AG08396 (cell line): ENCODE results near the gene CELF2.

ENCODE experiments used
- DNase-seq: peaks from one replicate; pipeline ENCODE4 v3.0.0; 2012; ENCODE audit warnings: low spot score, mixed read lengths

The CELF2 gene

DNA sequence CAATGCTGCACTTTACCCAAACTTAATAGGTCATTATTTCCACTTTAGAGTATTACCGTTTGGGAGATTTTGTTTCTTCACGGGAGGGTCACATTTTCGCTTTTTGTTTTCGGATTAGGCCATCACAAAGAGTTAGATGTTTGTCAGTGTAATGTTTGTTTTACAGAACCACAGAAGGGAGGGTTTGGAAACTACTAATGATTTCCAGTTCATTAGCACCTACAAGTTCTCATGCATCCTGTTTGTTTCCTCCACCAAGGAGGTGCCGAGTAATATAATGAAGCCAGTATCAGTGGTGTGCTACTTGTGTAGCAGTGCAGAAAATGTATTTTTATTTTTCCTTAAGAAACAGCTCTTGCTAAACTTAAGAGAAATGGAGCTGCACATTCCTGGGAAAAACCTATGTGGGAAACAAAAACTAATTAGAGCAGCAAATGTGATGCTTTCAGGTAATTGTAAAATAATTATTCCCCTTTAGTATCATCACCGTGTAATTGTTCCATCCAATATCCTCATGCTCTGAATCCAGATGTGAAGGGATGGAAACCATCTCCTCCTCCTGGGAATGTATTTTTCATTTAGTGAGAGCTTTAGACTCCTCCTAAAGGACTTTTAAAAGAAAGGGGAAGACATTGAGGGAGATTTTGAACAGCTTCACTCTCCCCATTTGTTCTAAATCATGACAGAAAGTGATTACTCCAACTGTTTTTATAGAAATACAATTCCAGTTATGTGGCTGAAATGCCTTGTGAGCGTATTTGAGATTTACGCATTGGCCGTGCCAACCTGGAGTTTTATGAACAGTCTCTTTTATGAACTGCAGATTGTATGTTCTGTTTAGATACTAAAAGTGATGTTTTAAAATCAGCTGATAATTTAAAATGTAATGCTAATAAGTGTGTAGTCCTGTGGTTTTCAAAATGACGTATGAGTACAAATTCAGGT is 5.6 kb downstream of the CELF2 start:
- no peak for DNase-seq

DNA sequence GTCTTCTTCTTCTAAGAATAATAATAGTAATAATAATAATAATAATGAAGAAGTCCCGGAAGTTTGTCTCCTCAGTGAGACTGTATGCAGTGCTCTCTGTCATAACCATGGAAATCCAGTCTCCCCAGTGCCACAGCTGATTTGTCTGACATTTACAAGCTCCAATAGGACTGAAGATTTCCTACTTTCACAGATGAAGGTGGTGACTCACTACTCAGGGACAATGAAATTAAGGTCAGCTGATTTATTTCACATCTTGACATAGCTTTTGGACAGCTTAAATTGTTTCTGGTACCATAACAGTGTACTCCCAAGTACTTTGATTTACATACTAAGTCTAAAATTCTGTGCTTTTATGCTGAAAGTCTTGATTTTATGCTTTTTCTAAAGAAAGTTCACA is 6.9 kb downstream of the CELF2 start:
- DNase-seq: no peak

- DNase-seq: no peak
These were observed 8.3 kb downstream of the CELF2 start for GRCh38 chr10:11025978-11026377.

- no peak for DNase-seq
These were observed 9.1 kb downstream of the CELF2 start for GRCh38 chr10:11026773-11027172.

DNA sequence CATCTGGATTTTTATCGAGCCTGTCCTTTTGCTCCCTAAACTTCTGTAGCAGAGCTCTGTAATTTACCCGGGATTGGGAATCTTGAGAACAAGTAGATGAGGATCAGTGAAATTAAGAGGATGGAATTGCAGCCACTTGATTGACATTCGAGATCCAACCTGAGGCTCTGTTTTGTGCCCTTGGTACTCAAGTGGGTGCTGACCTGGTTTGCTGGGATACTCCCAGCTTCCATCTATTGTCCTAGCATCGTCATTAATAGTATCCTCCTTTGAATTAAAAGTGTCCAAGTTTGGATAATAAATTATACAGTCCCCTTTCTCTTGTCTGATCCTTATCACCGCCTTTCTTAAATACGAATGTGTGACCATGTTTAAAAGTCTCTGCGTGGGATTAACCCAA is 17.1 kb downstream of the CELF2 start:
- DNase-seq: no peak

DNA sequence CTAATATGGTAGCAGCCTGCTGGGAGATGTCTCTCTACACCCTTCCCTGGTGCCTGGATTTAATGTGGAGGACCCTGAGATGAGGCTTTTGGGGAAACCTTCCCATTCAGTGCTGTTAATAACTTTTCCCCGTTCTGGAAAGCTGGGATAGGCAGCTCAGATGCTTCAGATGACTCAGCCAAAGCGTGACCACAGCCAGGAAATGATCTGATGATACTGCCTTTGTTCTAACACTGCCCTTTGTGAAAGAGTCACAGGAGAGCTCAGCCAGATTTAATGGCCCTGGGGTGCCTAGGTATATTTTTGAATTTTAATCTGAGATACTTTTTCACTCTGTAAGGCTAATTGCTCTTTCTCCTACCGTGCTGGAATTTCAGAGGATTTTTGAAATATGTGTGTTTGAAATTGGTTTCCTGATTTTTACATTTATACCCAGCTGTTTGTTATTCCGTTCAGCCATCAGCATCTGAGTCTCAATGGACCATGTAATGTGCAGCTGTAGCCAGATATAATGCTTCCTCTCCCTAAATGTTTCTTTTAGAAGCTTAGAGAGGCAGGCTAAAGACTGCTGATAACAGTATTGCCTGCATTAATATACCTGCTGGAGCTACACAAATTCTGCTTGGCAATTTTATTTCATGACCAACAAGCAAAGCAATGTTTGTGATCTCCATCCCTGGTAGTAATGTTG is 17.8 kb downstream of the CELF2 start:
- peak; percentile 24 for DNase-seq

- peak; percentile 49 for DNase-seq
These were observed 18.8 kb downstream of the CELF2 start for GRCh38 chr10:11036424-11037011.

DNA sequence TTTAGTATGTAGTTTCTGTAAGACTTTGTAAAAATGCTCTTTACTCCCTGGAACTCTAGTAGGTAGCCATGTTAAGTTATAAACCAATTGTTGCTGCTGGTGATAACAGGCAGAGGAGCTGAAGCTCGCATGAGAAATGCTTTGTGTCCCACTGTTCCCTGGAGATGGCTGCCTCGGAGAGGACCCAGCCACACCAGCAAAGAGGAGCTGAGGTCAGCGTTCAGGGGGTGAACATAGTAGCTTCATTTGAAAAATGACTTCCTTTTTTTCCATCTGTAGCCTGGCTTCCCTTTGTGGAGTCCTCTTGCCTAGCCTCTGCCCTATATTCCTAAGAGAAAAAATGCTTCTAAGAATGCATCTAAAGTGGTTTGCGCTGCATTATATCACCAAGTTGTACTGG is 20.3 kb downstream of the CELF2 start:
- DNase-seq: no peak

DNA sequence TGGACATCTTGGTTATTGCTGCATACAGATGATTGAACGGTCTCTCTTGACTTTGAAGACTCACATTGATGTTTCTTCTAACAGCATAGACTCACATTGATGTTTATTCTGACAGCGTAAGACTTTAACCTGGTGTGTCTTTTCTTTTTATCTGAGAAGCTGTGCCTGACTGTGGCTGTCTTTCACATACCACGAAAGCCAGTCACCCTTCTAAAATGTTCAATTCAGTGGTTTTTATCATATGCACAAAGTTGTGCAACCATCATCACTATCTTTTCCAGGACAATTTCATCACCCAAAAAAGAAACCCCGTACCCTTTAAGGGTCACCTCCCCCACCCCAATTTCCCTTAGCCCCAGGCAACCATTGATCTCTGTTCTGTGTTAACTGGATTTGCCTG is 24.7 kb downstream of the CELF2 start:
- no peak for DNase-seq

GRCh38 chr10:11043039-11043438 is 25.4 kb downstream of the CELF2 start:
- no peak for DNase-seq

DNA sequence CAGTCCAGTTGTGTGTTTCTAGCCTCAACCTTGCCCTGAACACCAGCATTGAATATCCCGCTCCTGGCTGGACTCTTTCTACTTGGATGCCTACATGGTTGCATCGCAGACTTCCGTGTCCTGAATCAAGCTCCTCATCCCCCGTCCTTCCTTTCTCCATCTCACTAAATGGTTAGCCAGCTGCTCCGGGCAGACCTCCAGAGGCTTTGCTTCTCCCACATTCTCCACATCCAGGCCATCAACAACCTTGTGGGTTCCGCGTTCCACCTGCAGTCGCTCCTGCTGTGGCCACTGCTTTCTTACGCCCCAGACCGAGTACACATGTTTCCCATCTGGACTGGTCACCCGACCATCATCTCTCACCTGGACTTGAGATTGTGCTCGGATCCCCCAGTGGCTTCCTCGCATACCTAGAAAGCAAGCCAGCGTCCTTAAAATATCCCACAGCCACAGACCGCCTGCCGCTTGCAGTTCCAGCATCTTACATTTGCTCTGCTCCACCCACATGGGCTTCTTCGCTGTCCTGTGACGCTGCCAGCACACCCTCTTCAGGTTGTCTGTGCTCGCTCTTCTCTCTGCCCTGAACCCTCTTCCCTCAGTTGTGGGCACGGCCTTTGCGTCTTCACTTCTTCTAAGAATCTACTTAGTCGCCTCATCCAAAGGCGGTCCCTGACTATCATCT is 25.9 kb downstream of the CELF2 start:
- DNase-seq: no peak

DNA sequence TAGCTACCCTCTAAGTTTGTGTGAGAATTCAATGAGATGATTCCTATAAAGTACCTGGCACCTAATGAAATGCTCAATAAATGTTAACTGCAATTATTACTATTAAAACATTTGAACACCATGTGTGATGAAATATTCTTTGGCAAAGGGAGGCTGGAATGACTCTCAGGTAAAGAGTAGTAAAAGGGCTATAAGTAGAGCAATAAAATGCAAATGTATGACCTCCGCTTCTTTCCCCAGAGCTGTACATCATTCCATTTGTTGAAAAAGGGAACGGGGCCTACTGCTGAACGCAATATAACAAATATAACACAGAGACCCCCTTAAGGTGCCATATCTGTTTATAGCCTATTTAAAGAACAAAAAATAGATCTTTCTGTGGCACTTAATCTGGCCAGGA is 27.8 kb downstream of the CELF2 start:
- no peak for DNase-seq

- DNase-seq: no peak
These were observed 28.5 kb downstream of the CELF2 start for GRCh38 chr10:11045995-11046775.

- DNase-seq: no peak
These were observed 29.1 kb downstream of the CELF2 start for GRCh38 chr10:11046776-11047160.

- DNase-seq: no peak
These were observed 31.1 kb downstream of the CELF2 start for GRCh38 chr10:11048707-11049278.

DNA sequence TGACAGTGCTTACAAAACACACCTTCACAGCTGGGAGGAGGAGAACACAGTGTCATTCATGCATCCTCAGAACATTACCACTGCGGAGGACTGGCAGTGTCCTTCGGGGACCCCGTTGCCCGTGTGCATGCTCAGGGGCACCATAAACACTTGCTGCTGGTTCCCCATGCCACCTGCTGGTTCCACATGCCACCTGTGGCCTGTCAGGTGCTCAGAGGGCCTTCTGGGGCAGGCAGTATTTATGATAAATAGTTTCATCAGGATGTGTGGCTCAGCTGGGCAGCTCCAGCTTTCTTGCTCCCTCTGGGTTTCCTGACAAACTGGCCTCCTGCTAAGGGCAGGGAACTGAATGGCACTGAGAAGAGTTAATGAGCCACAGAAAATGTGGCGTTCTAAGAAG is 32.1 kb downstream of the CELF2 start:
- DNase-seq: no peak

DNA sequence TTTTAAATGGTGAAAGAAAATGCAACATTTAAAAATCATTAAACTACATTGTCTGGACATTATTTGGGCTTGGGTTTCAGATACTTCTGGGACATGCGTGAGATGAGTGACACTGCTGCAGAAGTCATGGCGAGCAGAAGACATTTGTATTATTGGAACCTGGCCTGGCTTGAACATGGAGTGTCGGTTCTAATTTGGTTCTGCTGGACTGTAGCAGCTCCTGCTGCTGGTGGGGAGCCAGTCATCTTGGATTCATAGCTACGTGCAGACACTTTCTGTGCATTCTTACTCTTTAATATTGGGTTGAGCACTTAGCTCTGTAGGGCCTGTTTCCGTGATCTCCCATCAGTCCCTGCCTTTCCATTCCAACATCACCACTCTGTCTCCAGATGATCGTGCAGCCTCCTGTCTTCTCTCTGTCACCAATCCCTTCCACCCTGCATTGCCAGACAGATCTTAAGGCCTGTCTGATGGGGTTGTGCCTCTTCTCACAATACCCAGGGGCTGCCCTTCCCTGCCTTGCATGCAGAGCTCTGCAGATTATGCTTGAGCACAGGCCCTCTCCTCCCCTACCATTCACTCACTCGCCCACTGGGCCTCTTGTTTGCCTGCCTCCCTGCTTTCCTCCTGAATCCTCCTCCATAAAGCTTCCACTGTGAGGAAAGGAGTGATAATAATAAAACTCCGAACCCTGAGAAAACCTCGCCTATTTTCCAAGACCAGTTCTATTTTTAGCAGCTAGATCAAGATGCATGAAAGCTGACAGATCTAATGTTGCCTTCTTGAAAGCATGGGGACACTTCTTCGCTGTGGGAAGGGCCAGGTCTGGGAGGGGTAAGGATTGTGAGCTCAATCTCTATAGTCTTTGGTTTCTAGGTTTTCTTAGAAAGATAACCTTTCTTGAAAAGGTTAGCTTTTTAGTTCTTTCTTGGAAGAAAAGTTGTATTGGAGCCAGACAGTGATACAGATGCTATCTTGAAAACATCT is 32.9 kb downstream of the CELF2 start:
- no peak for DNase-seq

GRCh38 chr10:11057018-11057417 is 39.3 kb downstream of the CELF2 start:
- DNase-seq: no peak

GRCh38 chr10:11057448-11057847 is 39.8 kb downstream of the CELF2 start:
- no peak for DNase-seq

DNA sequence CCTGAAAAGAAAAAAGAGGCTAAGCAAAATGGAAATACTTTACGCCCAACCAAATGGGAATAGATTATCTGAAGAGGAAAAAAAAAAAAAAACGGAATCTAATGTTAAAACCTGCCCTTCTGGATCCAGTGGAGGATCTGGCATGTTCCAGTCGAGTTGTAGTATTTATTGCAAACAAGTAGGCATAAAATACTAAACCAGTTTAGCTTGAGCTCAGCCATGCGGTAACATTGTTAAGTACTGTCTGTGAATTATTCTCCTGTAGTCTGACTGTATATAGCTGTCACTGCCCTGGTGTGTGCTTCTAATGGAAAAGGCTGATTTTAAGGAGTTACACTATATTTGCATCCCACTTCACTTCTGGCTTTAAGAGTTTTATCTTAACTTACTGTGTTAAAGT is 40.3 kb downstream of the CELF2 start:
- no peak for DNase-seq
